Spleen (tissue), 7 donors: ENCODE measurements around the gene CMTM7.

Source experiments
- CTCF ChIP-seq, 11 experiments: fragments of 200-600 bp in 7 of 11; fragments of 450-650 bp in 4 of 11; sonication (generic) in 4 of 11; IDR thresholded peaks in 8 of 11; conservative IDR thresholded peaks in 3 of 11; 1 replicate in 7 of 11; 2 replicates in 4 of 11; pipeline versions ENCODE4 v1.4.0 to v1.8.0; 2016 to 2021; ENCODE audit warnings: antibody characterized with exemption in 11 of 11, inconsistent platforms in 4 of 11, mild to moderate bottlenecking in 1 of 11
- POLR2AphosphoS5 ChIP-seq, 3 donors: sonication (generic); formaldehyde crosslinking; IDR thresholded peaks; one replicate each; pipeline ENCODE4 v1.5.1; 2017; ENCODE audit warnings: antibody characterized with exemption in 3 of 3
- donor health status: DM: no; HTN: no; CAD: no; lungs with moderate emphysema.
- donor health status: DM: no; HTN: no; CAD: no.
- donor health status: DM: no; HTN: no; CAD: no.

GRCh38 chr3:32455609-32456428 is 64.2 kb downstream of the CMTM7 start:
- TF ChIP-seq CTCF (IDR thresholded peaks at IDR 0.05 in 8 of 11, conservative IDR thresholded peaks at IDR 0.05 in 3 of 11) (no peak), POLR2AphosphoS5 (IDR thresholded peaks at IDR 0.05) (peak in 1 of 3 donors; percentile 29)
